NCI-H2196 treated with DMSO at 0.1 percent for 48 hours (cell line): ENCODE data around the gene SHFL.

Source experiments
- DNase-seq: peaks from one replicate; lab custom pipeline; 2025; ENCODE audit not compliant: unreplicated experiment; lab: John Stamatoyannopoulos, UW

Gene SHFL

GRCh38 chr19:10107817-10108367 is 21.8 kb downstream of the SHFL start:
- no peak for DNase-seq

DNA sequence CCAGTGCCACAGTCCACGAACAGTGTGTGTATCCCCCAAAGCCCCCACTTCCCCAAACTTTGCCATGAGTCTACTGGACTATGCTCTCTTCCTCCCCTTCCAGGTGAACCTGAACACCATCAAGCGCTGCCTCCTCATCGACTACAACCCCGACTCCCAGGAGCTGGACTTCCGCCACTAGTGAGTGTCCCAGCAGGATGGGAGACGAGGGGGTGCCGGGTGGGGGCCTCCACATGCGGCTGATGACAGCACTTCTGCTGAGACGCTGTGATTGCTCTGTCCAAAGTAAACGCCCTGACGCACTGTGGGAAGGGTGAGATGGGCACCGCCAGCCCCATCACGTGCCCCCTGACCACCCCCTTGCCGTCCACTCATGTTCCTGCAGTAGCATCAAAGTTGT is 23.4 kb downstream of the SHFL start:
- DNase-seq: no peak

- DNase-seq: no peak
Observed at GRCh38 chr19:10110076-10110971, 24.2 kb downstream of the SHFL start.

DNA sequence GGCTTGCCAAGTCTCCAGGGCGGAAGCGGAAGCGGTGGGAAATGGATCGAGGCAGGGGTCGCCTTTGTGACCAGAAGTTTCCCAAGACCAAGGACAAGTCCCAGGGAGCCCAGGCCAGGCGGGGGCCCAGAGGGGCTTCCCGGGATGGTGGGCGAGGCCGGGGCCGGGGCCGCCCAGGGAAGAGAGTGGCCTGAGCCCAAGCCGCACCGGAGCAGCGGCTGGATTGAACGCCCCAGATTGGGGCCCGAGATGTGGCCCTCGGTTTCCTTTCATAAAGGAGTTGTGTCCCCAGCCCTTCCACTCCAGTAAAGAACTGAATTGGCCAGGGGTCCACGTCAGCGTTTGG is 24.8 kb downstream of the SHFL start:
- DNase-seq: no peak

- no peak for DNase-seq
Observed at GRCh38 chr19:10111405-10111811, 25.3 kb downstream of the SHFL start, which contains the start of gene P2RY11. Gene P2RY11 (plus strand): TSS chr19:10111693. CDS start chr19:10111722, 29 bp downstream.

GRCh38 chr19:10112037-10112761 is 26.1 kb downstream of the SHFL start:
- no peak for DNase-seq

- DNase-seq: no peak
Observed at GRCh38 chr19:10112895-10113591, 26.9 kb downstream of the SHFL start.

DNA sequence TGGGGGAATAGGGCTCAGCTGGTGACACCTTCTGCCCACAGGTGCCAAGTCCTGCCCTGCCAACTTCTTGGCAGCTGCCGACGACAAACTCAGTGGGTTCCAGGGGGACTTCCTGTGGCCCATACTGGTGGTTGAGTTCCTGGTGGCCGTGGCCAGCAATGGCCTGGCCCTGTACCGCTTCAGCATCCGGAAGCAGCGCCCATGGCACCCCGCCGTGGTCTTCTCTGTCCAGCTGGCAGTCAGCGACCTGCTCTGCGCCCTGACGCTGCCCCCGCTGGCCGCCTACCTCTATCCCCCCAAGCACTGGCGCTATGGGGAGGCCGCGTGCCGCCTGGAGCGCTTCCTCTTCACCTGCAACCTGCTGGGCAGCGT is 27.5 kb downstream of the SHFL start:
- DNase-seq: no peak

GRCh38 chr19:10113964-10114650 is 28.0 kb downstream of the SHFL start:
- DNase-seq: no peak

DNA sequence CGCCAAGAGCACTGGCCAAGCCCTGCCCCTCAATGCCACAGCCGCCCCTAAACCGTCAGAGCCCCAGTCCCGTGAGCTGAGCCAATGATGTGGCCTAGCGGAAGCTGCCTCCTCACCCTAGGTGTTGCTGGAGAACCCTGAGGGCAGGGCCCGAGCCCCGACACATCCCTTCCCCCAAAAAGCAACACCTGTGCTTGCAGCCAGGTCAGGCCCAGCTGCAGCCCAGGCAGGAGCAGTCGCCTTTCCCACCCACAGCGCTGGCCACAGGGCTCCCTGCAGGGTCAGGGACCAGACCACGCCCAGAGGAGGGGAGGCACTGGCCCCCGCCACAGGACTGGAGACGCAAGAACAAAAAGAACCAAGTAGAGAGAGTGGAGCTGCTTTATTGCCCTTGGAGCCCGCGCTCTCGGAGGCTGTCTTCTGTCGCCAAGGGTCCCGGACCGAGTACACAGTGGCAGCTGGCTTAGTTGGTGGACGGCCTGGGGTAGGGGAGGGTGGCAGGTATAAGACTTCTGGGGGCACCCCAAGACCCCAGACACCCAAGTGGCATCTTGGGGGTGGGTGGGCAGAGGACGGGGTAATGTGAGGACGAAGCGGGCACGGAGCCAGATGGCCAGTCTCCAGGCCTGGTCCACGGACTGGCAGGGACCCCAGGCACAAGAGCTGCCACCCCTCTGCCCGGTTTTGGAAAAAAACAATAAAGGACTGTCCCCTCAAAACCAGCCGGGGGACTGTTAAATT is 28.7 kb downstream of the SHFL start:
- DNase-seq: no peak

- DNase-seq: no peak
Observed at GRCh38 chr19:10115392-10116084, 29.4 kb downstream of the SHFL start.

DNA sequence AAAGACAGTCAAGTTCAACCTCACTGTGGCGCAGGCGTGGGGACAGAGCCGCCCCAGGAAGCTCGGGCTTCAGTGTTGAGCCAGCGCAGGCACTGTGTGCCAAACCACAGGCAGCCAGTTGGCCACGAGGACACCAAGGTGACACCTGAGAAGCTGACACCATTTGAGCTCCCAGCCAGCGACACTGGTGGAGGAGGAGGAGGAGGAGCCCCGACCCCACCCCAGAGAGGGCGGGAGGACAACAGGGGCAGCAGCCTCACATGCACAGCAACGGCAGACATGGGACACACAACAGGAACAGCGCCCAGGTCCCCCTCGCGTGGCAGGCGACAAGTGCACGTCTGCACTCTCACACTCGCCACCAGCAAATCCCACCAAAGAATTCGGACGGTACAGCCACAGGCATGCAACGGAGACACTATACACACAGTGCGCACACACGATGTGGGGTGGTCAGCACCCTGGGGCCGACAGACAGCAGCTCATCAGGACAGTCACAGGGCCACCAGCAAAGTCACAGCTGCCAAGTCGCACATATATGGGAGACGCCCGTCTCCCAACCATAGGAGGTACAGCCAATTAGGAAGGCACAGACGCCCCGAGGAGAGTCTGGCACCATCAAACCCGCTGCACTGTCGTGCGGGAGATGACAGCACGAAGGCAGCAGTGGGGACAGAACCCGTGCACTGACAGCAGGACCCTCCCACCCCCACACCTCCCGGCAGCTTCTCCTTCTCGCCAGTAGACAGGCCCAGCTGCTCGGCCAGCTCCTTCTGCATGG is 30.2 kb downstream of the SHFL start:
- DNase-seq: no peak

DNA sequence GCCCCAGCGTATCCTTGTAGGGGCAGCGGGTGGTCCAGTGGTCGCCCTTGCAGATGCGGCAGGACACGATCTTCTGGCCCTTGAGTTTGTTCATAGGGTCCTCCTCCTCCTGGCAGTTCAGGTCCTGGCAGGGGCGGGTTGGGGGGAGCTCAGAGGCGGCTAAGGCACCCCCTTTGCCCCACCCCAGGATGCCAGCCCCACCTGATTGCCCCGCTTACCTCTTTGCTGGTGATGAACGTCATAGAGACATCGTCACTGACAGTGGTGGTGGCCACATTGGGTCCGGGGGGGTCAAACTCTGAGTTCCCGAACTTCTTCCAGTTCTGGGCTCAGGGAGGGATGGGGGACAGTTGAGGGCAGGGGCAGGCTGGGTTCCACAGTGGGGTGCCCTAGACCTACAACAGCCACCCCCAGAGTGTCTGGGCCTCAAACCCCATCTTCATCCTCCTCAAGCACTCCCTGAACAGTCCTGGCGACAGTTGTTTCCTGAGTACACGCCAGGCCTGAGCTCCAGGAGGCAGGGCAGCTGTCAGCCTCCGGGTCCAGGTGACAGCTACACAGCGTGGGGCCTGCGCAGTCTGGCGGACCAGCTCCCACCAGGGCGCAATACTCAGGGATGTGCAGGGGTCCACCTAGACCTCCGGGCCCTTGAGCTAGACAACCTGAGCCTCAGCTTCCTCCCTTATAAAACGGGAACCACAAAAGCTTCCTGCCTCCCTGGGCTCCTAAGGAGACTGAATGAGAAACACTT is 30.9 kb downstream of the SHFL start:
- DNase-seq: no peak

DNA sequence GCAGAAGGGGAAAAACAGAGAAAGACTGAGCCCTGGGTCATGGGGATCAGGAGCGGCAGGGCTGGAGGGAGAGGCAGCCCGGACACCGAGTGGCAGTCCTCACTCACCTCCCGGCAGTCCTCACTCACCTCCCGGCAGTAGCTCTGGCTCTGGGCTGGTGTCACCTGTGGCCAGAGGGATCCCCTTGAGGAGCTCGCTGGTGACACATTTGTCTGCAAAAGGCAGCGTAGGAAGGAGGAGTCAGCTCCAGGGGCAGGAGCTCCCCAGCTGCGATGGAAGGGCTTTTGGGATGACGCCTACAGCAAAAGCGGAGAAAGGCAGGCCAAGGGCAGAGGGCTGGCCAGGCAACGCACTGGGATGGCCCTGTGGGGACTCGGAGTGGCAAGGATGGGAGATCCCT is 32.8 kb downstream of the SHFL start:
- no peak for DNase-seq

- DNase-seq: no peak
Observed at GRCh38 chr19:10120538-10121189, 34.5 kb downstream of the SHFL start.

DNA sequence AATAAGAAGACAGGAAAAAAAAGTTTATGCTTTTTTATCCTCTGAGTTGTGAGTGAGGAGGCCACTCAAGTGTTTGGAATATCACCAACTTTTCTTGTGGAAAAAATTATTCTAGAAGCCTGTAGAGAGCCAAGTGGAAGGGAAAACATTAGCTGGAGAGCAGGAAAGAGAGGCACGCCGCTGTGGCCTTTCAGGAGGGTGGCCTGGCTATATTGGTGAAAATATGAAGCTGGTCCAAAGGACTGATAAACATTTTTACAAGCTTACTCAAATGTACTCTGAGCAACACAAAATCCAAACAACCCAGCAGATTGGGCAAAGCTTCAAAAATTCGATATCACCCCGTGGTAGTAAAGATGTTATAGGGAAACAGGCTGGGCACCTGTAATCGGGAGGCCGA is 35.9 kb downstream of the SHFL start:
- DNase-seq: no peak

DNA sequence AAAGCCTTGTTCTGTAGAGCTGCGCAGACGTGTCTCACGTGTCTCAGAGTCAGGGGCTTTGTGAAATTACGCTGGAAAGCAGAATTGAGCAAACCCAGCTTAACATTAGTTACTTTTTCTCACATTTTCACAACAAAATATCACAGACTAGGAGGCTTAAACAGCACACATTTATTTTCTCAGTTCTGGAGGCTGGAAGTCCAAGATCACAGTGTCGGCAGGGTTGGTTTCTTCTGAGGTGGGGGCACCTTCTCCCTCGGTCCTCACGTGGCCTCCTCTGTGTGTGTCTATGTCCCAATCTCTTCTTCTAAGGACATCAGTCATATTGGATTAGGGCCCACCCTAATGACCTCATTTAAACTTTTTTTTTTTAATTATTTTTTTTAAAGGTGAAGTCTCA is 38.3 kb downstream of the SHFL start:
- no peak for DNase-seq

DNA sequence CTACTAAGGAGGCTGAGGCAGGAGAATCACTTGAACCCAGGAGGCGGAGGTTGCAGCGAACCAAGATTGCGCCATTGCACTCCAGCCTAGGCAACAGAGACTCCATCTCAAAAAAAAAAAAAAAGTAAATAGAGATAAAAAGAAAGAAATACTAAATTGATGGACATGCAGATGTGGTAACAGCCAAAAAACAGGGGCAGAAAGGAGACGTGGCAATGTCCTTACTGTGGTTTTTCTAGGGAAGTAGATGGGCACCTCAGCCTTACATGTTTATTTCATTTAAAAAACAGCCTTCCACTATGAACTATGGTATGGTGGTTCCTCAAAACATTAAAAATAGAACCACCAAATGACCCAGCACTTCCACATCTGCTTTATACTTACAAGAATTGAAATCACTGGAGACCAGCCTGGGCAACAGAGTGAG is 40.1 kb downstream of the SHFL start:
- no peak for DNase-seq
